Measurements from ENCODE around the gene PRKCE. TPM values are rescaled to one million over a fixed set of nuclear protein-coding genes. Genes with fewer than 3 reads are reported as not detected.

PRKCE gene
- polyA plus RNA-seq, 3 donors = 1.3 to 7.7 (median 2.3) TPM

GRCh38 chr2:45963816-45964215, 312.3 kb downstream of the PRKCE start:
- H3K4me3 Mint-ChIP-seq = no peak overlapping the region
- no peak overlapping the region for H2AFZ ChIP-seq (ENCODE audit: insufficient read depth, low read depth, low read length, poor library complexity, severe bottlenecking)
- H3K4me1 ChIP-seq (ENCODE audit: control insufficient read depth in 1 of 2, insufficient read depth in 2 of 2, low read length in 2 of 2) = no peaks in the 10 kb centered on the region
- no peak for DNase-seq
- no peaks in the 10 kb centered on the region for H3K79me2 ChIP-seq (ENCODE audit: insufficient read depth, low read length)
- H3K4me1 Mint-ChIP-seq = peaks cover 15% of the 10 kb centered on the region
- no peak for TF ChIP-seq CTCF (IDR thresholded peaks at IDR 0.05)
- H3K36me3 Mint-ChIP-seq = peaks cover 0 to 3% of the 10 kb centered on the region in 2 donors
- no peak overlapping the region for H3K27ac Mint-ChIP-seq
- H3K4me2 ChIP-seq (replicated peaks; ENCODE audit: extremely low read depth, low read length, poor library complexity, severe bottlenecking) = no peak overlapping the region
- peaks cover 0 to 2% (median 0%) of the 10 kb centered on the region in 7 donors for H3K9me3 Mint-ChIP-seq
- H4K20me1 ChIP-seq (ENCODE audit: insufficient read depth, low read length) = peaks cover 4% of the 10 kb centered on the region
- peaks cover 0 to 6% (median 3%) of the 10 kb centered on the region in 3 donors for H3K27me3 Mint-ChIP-seq (ENCODE audit: low read depth in 3 of 3)
- 0% methylated on average over 3 of the region's 7 CpGs for whole genome bisulfite sequencing (ENCODE audit: insufficient coverage)
- no peaks in the 10 kb centered on the region for H3K36me3 ChIP-seq (replicated peaks in 1 of 2; ENCODE audit: control insufficient read depth in 1 of 2, insufficient read depth in 2 of 2, low read length in 2 of 2)
- intact Hi-C loops (cut with micrococcal nuclease) = no loop called here
- H3K9me3 ChIP-seq (replicated peaks in 1 of 2; ENCODE audit: control insufficient read depth in 1 of 2, insufficient read depth in 1 of 2, low read length in 2 of 2) = no peaks in the 10 kb centered on the region
- H3K4me3 ChIP-seq (replicated peaks in 1 of 3; ENCODE audit: low read depth in 2 of 3, low read length in 3 of 3) = no peak overlapping the region
- no peak overlapping the region for H3K27ac ChIP-seq (ENCODE audit: low read depth in 1 of 2, low read length in 2 of 2)
- no peaks in the 10 kb centered on the region for H3K27me3 ChIP-seq (ENCODE audit: control insufficient read depth in 2 of 2, insufficient read depth in 2 of 2, low read length in 2 of 2)
- H3K9ac ChIP-seq (ENCODE audit: insufficient read depth, low read length, poor library complexity, severe bottlenecking) = no peak overlapping the region

GRCh38 chr2:45964223-45964841, 312.9 kb downstream of the PRKCE start:
- TF ChIP-seq CTCF (IDR thresholded peaks at IDR 0.05) = no peak
- Mint-ChIP-seq H3K27me3 (ENCODE audit: low read depth in 3 of 3) (peaks cover 0 to 6% (median 3%) of the 10 kb centered on the region in 3 donors), H3K4me3 (no peak overlapping the region), H3K4me1 (peaks cover 15% of the 10 kb centered on the region), H3K36me3 (peaks cover 0 to 3% of the 10 kb centered on the region in 2 donors), H3K27ac (peak overlapping the region in 1 of 7 donors; percentile 60), H3K9me3 (peaks cover 0 to 2% (median 0%) of the 10 kb centered on the region in 7 donors)
- no peak overlapping the region for H3K27ac ChIP-seq (ENCODE audit: low read depth in 1 of 2, low read length in 2 of 2)
- no peaks in the 10 kb centered on the region for H3K4me1 ChIP-seq (ENCODE audit: control insufficient read depth in 1 of 2, insufficient read depth in 2 of 2, low read length in 2 of 2)
- H4K20me1 ChIP-seq (ENCODE audit: insufficient read depth, low read length) = peaks cover 4% of the 10 kb centered on the region
- no peaks in the 10 kb centered on the region for H3K27me3 ChIP-seq (ENCODE audit: control insufficient read depth in 2 of 2, insufficient read depth in 2 of 2, low read length in 2 of 2)
- H2AFZ ChIP-seq (ENCODE audit: insufficient read depth, low read depth, low read length, poor library complexity, severe bottlenecking) = no peak overlapping the region
- H3K9me3 ChIP-seq (replicated peaks in 1 of 2; ENCODE audit: control insufficient read depth in 1 of 2, insufficient read depth in 1 of 2, low read length in 2 of 2) = no peaks in the 10 kb centered on the region
- H3K36me3 ChIP-seq (replicated peaks in 1 of 2; ENCODE audit: control insufficient read depth in 1 of 2, insufficient read depth in 2 of 2, low read length in 2 of 2) = no peaks in the 10 kb centered on the region
- H3K9ac ChIP-seq (ENCODE audit: insufficient read depth, low read length, poor library complexity, severe bottlenecking) = no peak overlapping the region
- 7% methylated on average over 5 of the region's 6 CpGs for WGBS (ENCODE audit: insufficient coverage)
- H3K4me2 ChIP-seq (replicated peaks; ENCODE audit: extremely low read depth, low read length, poor library complexity, severe bottlenecking) = no peak overlapping the region
- H3K4me3 ChIP-seq (replicated peaks in 1 of 3; ENCODE audit: low read depth in 2 of 3, low read length in 3 of 3) = no peak overlapping the region
- H3K79me2 ChIP-seq (ENCODE audit: insufficient read depth, low read length) = no peaks in the 10 kb centered on the region
- no peak for DNase-seq
- intact Hi-C loops (cut with micrococcal nuclease) = no loop called here
